Measurements from ENCODE around the gene URGCP.

The URGCP gene

DNA sequence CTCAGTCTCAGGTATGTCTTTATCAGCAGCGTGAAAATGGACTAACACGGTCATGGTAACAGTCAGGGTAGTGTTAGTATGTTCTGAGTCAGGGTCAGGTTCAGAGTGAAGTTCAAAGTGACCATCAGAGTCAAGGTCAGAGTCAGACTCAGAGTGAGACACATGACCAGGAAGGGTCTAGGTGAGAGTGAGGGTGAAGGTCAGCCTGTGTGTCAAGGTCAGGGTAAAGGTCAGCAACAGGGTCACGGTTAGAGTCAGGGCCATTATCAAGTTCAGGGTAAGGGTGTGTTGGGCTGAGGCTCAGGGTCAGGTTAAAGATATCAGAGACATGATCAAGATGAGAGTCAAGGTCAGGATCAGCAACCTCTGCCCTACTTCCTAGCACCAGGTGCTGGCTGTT lies 41.1 kb downstream of the URGCP start:
- Histone ChIP-seq H3K4me1 (ENCODE audit: control insufficient read depth, insufficient read depth, low read length) (peaks cover 6% of the 10 kb centered on the region), H3K4me3 (ENCODE audit: low read length) (no peak overlapping the region), H3K27me3 (ENCODE audit: control insufficient read depth, insufficient read depth, low read length) (no peaks in the 10 kb centered on the region), H3K9ac (ENCODE audit: low read length) (no peak overlapping the region), H3K27ac (ENCODE audit: low read depth, low read length) (no peak overlapping the region), H3K36me3 (ENCODE audit: control insufficient read depth, insufficient read depth, low read length) (peaks cover 10% of the 10 kb centered on the region)

DNA sequence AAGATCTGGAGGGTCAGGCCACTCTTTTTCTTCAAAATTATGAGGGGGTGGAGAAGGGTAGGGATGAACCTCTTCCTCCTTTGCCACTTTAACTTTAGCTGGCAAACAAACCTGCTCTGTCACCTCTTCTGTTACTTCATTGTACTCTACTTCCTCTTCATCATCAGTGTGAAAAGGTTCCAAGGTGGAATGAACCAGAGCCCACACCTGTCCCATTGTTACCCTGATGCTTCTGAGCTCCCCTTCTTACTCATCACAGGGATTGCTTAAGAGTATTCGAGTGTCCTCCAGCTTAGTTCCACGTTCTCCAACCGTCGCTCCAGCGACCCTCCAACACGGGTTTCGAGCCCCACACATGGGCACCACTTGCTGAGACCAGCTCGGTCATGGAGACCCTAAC lies 42.3 kb downstream of the URGCP start:
- Histone ChIP-seq H3K27me3 (ENCODE audit: control insufficient read depth, insufficient read depth, low read length) (no peaks in the 10 kb centered on the region), H3K4me3 (ENCODE audit: low read length) (no peak overlapping the region), H3K9ac (ENCODE audit: low read length) (no peak overlapping the region), H3K36me3 (ENCODE audit: control insufficient read depth, insufficient read depth, low read length) (peaks cover 10% of the 10 kb centered on the region), H3K4me1 (ENCODE audit: control insufficient read depth, insufficient read depth, low read length) (peaks cover 5% of the 10 kb centered on the region), H3K27ac (ENCODE audit: low read depth, low read length) (no peak overlapping the region)

DNA sequence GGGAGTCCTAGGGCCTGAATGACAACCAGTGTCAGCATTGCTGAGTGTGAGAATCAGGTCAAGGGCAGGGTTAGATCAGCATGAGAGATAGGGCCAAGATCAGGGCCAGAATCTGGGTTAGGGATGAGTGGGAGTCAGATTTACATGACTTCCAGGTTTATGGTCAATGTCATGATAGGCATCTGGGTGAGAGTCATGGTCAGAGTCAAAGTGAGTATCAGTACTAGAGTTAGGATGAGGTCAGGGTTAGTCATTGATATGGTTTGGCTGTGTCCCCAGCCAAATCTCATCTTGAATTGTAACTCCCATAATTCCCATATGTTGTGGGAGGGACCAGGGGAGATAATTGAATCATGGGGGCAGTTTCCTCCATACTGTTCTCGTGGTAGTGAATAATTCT lies 49.4 kb downstream of the URGCP start:
- no peak overlapping the region for H3K27ac ChIP-seq (ENCODE audit: low read depth, low read length)
- H3K27me3 ChIP-seq (ENCODE audit: control insufficient read depth, insufficient read depth, low read length), result no peaks in the 10 kb centered on the region
- H3K36me3 ChIP-seq (ENCODE audit: control insufficient read depth, insufficient read depth, low read length), result no peaks in the 10 kb centered on the region
- H3K4me1 ChIP-seq (ENCODE audit: control insufficient read depth, insufficient read depth, low read length), result no peaks in the 10 kb centered on the region
- no peak overlapping the region for H3K9ac ChIP-seq (ENCODE audit: low read length)
- no peak overlapping the region for H3K4me3 ChIP-seq (ENCODE audit: low read length)

DNA sequence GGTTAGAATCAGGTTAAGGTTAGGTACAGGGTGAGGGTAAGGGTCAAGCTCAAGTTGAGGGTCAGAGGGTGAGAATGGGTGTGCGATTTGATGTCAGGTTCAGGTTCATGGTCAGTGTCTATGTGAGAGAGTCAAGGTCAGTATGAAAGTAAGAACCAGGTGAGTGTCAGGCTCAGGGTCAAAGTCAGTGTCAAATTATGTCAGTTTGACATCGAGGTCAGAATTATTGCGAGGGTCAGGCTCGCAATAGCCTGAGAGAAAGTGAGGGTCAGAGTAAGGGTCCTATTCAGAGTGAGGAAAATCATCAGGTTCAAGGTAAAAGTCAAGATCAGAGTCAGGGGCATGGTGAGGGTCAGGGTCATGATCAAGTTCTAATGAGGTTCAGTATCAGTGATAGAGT lies 50.1 kb downstream of the URGCP start:
- Histone ChIP-seq H3K4me3 (ENCODE audit: low read length) (no peak overlapping the region), H3K4me1 (ENCODE audit: control insufficient read depth, insufficient read depth, low read length) (no peaks in the 10 kb centered on the region), H3K9ac (ENCODE audit: low read length) (no peak overlapping the region), H3K27me3 (ENCODE audit: control insufficient read depth, insufficient read depth, low read length) (no peaks in the 10 kb centered on the region), H3K36me3 (ENCODE audit: control insufficient read depth, insufficient read depth, low read length) (no peaks in the 10 kb centered on the region), H3K27ac (ENCODE audit: low read depth, low read length) (no peak overlapping the region)

DNA sequence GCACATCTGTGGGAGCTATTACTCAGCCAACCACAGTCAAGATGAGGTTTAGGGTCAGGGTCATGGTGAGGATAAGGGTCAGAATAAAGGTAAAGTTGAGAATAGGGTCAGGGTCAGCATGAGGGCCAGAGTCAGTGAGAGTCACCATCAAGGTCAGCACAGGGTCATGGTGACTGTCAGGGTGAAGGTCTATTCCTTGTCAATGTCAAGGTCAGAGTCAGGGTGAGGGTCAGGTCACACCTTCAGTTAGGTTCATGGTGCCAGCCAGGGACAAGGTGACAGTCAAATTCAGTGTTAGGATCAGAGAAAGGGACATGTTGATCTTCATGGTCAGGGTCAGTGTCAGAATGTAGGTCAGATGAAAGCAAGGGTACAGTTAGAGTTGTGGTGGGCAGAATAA lies 51.2 kb downstream of the URGCP start:
- no peaks in the 10 kb centered on the region for H3K27me3 ChIP-seq (ENCODE audit: control insufficient read depth, insufficient read depth, low read length)
- H3K4me1 ChIP-seq (ENCODE audit: control insufficient read depth, insufficient read depth, low read length), result no peaks in the 10 kb centered on the region
- H3K36me3 ChIP-seq (ENCODE audit: control insufficient read depth, insufficient read depth, low read length), result no peaks in the 10 kb centered on the region
- no peak overlapping the region for H3K27ac ChIP-seq (ENCODE audit: low read depth, low read length)
- H3K4me3 ChIP-seq (ENCODE audit: low read length), result no peak overlapping the region
- no peak overlapping the region for H3K9ac ChIP-seq (ENCODE audit: low read length)

DNA sequence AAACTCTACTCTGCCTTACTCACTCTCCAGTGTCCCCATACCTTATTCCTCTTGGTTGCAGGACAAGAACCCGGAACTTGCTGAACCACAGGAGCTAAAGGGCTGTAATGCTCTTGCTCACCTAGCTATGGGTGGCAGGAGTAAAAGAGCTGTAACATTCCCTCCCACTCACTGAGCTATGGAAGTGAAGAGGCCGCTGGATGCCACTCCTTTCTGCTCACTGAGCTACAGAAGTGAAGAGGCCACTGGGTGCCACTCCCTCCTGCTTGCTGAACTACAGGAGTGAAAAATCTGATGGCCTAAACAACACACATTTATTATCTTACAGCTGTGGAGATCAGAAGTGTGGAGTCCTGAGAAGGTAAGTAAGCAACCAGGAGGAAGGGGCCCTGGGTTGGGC lies 54.6 kb downstream of the URGCP start:
- Histone ChIP-seq H3K4me1 (ENCODE audit: control insufficient read depth, insufficient read depth, low read length) (no peaks in the 10 kb centered on the region), H3K36me3 (ENCODE audit: control insufficient read depth, insufficient read depth, low read length) (no peaks in the 10 kb centered on the region), H3K4me3 (ENCODE audit: low read length) (no peak overlapping the region), H3K27me3 (ENCODE audit: control insufficient read depth, insufficient read depth, low read length) (no peaks in the 10 kb centered on the region), H3K27ac (ENCODE audit: low read depth, low read length) (no peak overlapping the region), H3K9ac (ENCODE audit: low read length) (no peak overlapping the region)

DNA sequence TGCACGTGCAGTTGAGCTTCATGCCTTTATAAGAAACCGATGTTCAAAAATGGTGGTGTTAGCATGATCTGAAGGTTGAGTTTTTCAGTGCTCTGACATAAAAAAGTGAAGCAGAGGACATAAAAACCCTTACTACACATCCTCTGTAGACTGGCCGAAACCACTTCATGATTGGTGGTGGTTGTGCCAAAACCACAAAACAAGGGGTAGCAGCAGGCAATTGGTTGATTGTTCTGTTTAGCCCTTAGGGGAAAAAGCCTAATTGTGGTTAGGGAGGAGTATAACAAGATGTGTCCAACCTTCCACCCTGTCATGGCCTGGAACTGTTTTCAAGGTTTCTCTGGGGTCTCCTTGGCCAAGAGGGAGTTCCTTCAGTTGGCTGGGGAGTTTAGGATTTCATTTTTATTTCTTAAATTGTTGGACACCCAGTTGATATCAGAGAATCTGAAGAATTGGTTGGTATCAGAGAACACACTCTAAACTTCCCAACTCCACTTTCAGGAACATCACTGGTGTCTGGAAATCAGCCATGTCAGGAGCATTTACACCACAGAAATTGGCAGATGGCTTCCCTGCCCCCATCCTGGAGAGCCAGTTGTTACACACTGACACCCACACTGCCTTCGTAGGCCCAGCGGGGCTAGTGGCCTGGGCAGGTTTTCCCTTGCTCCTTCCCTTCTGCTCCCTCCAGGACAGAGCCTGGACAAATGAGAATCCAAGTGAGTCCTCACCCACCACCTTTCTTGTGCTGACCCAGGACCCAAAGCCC lies 55.9 kb downstream of the URGCP start:
- no peak overlapping the region for H3K27ac ChIP-seq (ENCODE audit: low read depth, low read length)
- no peaks in the 10 kb centered on the region for H3K36me3 ChIP-seq (ENCODE audit: control insufficient read depth, insufficient read depth, low read length)
- no peaks in the 10 kb centered on the region for H3K4me1 ChIP-seq (ENCODE audit: control insufficient read depth, insufficient read depth, low read length)
- no peaks in the 10 kb centered on the region for H3K27me3 ChIP-seq (ENCODE audit: control insufficient read depth, insufficient read depth, low read length)
- H3K9ac ChIP-seq (ENCODE audit: low read length), result no peak overlapping the region
- no peak overlapping the region for H3K4me3 ChIP-seq (ENCODE audit: low read length)

DNA sequence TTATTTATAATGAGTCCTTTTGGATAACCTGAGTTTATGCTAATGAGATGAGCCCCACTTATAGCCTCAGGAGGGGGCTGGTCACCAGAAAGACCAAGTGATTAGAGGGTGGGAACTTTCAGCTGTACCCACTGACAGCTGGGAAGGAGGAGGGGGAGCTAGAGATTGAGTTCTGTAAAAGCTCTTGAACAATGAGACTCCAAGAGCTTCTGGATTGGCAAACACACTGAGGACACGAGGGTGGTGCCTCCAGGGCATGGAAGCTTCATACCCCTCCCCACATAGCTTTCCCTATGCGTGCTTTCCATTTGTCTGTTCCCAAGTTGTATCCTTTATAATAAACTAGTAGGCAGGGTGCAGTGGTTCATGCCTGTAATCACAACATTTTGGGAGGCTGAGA lies 57.3 kb downstream of the URGCP start:
- no peak overlapping the region for H3K9ac ChIP-seq (ENCODE audit: low read length)
- no peaks in the 10 kb centered on the region for H3K4me1 ChIP-seq (ENCODE audit: control insufficient read depth, insufficient read depth, low read length)
- no peak overlapping the region for H3K4me3 ChIP-seq (ENCODE audit: low read length)
- no peak overlapping the region for H3K27ac ChIP-seq (ENCODE audit: low read depth, low read length)
- no peaks in the 10 kb centered on the region for H3K36me3 ChIP-seq (ENCODE audit: control insufficient read depth, insufficient read depth, low read length)
- no peaks in the 10 kb centered on the region for H3K27me3 ChIP-seq (ENCODE audit: control insufficient read depth, insufficient read depth, low read length)

DNA sequence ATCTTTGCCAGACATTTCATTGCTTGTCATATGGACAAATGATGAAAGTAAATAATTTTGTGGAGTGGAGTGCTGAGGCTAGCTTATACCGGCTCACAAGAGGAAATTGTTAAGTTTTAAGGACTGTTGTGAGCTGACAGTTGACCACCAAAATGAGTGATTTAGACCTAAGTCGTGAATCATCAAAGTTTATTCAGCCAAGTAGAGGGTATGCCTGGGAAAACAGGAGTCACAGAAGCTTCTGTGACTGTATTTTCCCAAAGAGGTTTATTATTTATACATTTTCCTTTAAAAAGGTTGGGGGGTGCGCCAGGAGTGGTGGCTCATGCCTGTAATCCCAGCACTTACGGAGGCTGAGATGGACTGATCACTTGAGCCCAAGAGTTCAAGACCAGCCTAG lies 58.9 kb downstream of the URGCP start:
- Histone ChIP-seq H3K9ac (ENCODE audit: low read length) (no peak overlapping the region), H3K36me3 (ENCODE audit: control insufficient read depth, insufficient read depth, low read length) (no peaks in the 10 kb centered on the region), H3K4me3 (ENCODE audit: low read length) (no peak overlapping the region), H3K4me1 (ENCODE audit: control insufficient read depth, insufficient read depth, low read length) (no peaks in the 10 kb centered on the region), H3K27ac (ENCODE audit: low read depth, low read length) (no peak overlapping the region), H3K27me3 (ENCODE audit: control insufficient read depth, insufficient read depth, low read length) (no peaks in the 10 kb centered on the region)

DNA sequence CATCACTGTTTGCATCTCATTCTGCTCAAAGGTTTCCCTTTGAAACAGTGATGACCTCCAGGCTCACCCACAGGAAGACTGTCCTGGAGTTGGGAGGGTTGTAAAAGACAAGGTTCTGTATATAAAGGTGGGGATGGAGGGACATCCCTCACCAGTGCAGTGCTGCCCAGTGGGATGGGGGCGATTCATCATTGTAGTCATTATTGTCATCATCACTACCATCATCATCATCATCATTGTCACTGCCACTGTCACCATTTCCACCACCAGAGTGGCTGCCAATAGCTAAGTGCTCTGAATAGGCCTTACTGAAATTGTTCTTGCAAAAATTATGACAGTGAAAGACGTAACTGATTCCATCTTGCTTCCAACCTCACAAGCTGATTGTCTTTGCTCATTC lies 61.7 kb downstream of the URGCP start:
- Histone ChIP-seq H3K27me3 (ENCODE audit: control insufficient read depth, insufficient read depth, low read length) (no peaks in the 10 kb centered on the region), H3K4me3 (ENCODE audit: low read length) (no peak overlapping the region), H3K36me3 (ENCODE audit: control insufficient read depth, insufficient read depth, low read length) (no peaks in the 10 kb centered on the region), H3K27ac (ENCODE audit: low read depth, low read length) (no peak overlapping the region), H3K9ac (ENCODE audit: low read length) (no peak overlapping the region), H3K4me1 (ENCODE audit: control insufficient read depth, insufficient read depth, low read length) (no peaks in the 10 kb centered on the region)

DNA sequence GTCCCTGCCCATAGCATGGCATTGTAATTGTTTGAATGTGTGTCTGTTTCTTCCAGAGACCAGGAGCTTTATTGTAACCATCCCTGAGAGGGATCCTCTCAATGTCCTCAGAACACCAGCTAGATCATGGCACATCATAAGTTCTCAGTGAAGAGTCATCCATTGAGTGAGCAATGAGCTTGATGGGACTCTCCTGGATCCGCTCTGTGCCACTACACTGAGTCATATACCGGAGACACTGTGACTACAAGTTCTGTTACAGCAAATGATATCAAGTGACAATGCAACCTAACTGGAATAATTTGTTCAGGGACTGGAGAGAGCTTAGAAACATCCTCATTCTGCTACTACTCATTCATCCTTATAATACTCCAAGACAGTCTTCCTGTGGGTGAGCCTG lies 62.1 kb downstream of the URGCP start:
- Histone ChIP-seq H3K9ac (ENCODE audit: low read length) (no peak overlapping the region), H3K4me1 (ENCODE audit: control insufficient read depth, insufficient read depth, low read length) (no peaks in the 10 kb centered on the region), H3K4me3 (ENCODE audit: low read length) (no peak overlapping the region)

DNA sequence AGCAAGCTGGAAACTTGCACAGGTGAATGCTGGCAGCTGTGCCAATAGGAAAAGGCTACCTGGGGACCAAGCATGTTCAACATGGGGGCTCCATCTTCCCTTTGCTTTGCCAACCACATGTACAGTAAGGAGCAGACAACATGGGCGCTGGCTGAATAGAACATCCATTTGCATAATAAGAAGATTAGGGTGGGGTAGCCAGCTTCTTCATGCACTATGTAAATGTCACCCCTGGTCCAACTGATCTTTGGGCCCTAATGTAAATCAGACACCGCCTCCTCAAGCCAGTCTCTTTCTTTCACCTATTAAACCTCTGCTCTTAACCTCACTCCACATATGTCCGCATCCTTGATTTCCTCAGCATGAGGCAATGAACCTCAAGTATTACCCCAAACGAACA lies 63.1 kb downstream of the URGCP start:
- Histone ChIP-seq H3K9ac (ENCODE audit: low read length) (no peak overlapping the region), H3K27ac (ENCODE audit: low read depth, low read length) (no peak overlapping the region), H3K36me3 (ENCODE audit: control insufficient read depth, insufficient read depth, low read length) (no peaks in the 10 kb centered on the region), H3K4me3 (ENCODE audit: low read length) (no peak overlapping the region), H3K4me1 (ENCODE audit: control insufficient read depth, insufficient read depth, low read length) (no peaks in the 10 kb centered on the region), H3K27me3 (ENCODE audit: control insufficient read depth, insufficient read depth, low read length) (no peaks in the 10 kb centered on the region)

More for the DNA sequence above, 62.1 kb downstream of the URGCP start:
- no peak overlapping the region for H3K27ac ChIP-seq (ENCODE audit: low read depth, low read length)
- H3K36me3 ChIP-seq (ENCODE audit: control insufficient read depth, insufficient read depth, low read length), result no peaks in the 10 kb centered on the region
- no peaks in the 10 kb centered on the region for H3K27me3 ChIP-seq (ENCODE audit: control insufficient read depth, insufficient read depth, low read length)

DNA sequence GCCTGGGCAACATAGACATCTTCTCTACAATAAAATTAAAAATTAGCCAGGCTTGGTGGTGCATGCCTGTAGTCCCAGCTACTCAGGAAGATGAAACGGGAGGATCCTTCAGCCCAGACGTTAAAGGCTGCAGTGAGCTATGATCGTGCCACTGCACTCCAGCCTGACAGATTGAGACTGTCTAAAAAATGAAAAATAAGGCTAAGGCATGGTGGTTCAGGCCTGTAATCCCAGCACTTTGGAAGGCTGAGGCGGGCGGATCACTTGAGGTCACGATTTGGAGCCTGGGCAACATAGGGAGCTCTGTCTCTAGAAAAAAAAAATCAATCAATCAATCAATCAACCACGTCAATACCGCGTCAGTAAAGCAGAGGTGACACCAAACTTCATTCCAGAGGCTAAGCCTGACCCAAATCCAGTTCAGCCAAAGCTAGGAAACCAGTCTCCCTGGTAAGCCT lies 68.2 kb downstream of the URGCP start:
- Histone ChIP-seq H3K36me3 (ENCODE audit: control insufficient read depth, insufficient read depth, low read length) (no peaks in the 10 kb centered on the region), H3K27me3 (ENCODE audit: control insufficient read depth, insufficient read depth, low read length) (no peaks in the 10 kb centered on the region), H3K9ac (ENCODE audit: low read length) (no peak overlapping the region), H3K4me1 (ENCODE audit: control insufficient read depth, insufficient read depth, low read length) (no peaks in the 10 kb centered on the region), H3K4me3 (ENCODE audit: low read length) (no peak overlapping the region), H3K27ac (ENCODE audit: low read depth, low read length) (no peak overlapping the region)
